SH-SY5Y (cell line): ENCODE results near the gene ABTB1.

ENCODE experiments used
- GATA2 ChIP-seq: IDR thresholded peaks from 2 replicates; pipeline ENCODE4 v1.6.1; 2011; ENCODE audit warnings: mild to moderate bottlenecking, low read depth, low read length
- GATA3 ChIP-seq: IDR thresholded peaks from 2 replicates; pipeline ENCODE4 v1.6.1; 2011; ENCODE audit warnings: low read depth, mild to moderate bottlenecking, low read length, moderate library complexity

GRCh38 chr3:127652246-127652995 lies 20.3 kb upstream of the ABTB1 start:
- TF ChIP-seq GATA3 (no peak), GATA2 (no peak)
